H9 (cell line): ENCODE results near the gene ERI3. TPM values are rescaled to one million over a fixed set of nuclear protein-coding genes. Genes with fewer than 3 reads are reported as not detected.

Source experiments
- DNase-seq: peaks from one replicate; pipeline ENCODE4 v3.0.0-alpha.2; 2017
- H2AFZ ChIP-seq: one replicate; pipeline ENCODE4 v1.6.1; 2013; ENCODE audit warnings: mild to moderate bottlenecking, low read length, control low read depth, moderate library complexity
- H2AK5ac ChIP-seq: 2 replicates; pipeline ENCODE4 v1.6.1; 2013; ENCODE audit warnings: low read length, control low read depth, mixed read lengths; ENCODE audit not compliant: insufficient read length
- H2BK120ac ChIP-seq: one replicate; pipeline ENCODE4 v1.6.1; 2013; ENCODE audit warnings: low read depth, mild to moderate bottlenecking, low read length, control low read depth, inconsistent platforms; ENCODE audit not compliant: poor library complexity, severe bottlenecking
- H2BK12ac ChIP-seq: 2 replicates; pipeline ENCODE4 v1.6.1; 2013; ENCODE audit warnings: low read length, control low read depth, mixed read lengths, low read depth; ENCODE audit not compliant: insufficient read length
- H2BK15ac ChIP-seq: 2 replicates; pipeline ENCODE4 v1.6.1; 2013; ENCODE audit warnings: low read depth, low read length, control low read depth
- H2BK20ac ChIP-seq: one replicate; pipeline ENCODE4 v1.6.1; 2013; ENCODE audit warnings: low read depth, mild to moderate bottlenecking, low read length, control low read depth, inconsistent platforms; ENCODE audit not compliant: poor library complexity, severe bottlenecking
- H2BK5ac ChIP-seq: 2 replicates; pipeline ENCODE4 v1.6.1; 2013; ENCODE audit warnings: low read length, control low read depth, mixed read lengths; ENCODE audit not compliant: insufficient read length
- H3K14ac ChIP-seq: 2 replicates; pipeline ENCODE4 v1.6.1; 2013; ENCODE audit warnings: low read length, control low read depth; ENCODE audit not compliant: insufficient read depth
- H3K18ac ChIP-seq: 2 replicates; pipeline ENCODE4 v1.6.1; 2013; ENCODE audit warnings: low read depth, mild to moderate bottlenecking, mixed read lengths, low read length, control low read depth; ENCODE audit not compliant: insufficient read length
- H3K23ac ChIP-seq: 2 replicates; pipeline ENCODE4 v1.6.1; 2013; ENCODE audit warnings: low read length, control low read depth, mixed read lengths, low read depth; ENCODE audit not compliant: insufficient read length
- H3K23me2 ChIP-seq: 2 replicates; pipeline ENCODE4 v1.6.1; 2013; ENCODE audit warnings: low read depth, mild to moderate bottlenecking, mixed read lengths, low read length, control low read depth; ENCODE audit not compliant: insufficient read length, poor library complexity, severe bottlenecking
- H3K27ac ChIP-seq: 2 replicates; pipeline ENCODE4 v1.5.1; 2013; ENCODE audit warnings: low read length, control low read depth, mixed read lengths, low read depth; ENCODE audit not compliant: insufficient read length
- H3K27me3 ChIP-seq: 2 replicates; pipeline ENCODE4 v1.6.1; 2013; ENCODE audit warnings: low read length, control low read depth, inconsistent platforms; ENCODE audit not compliant: insufficient read depth
- H3K4ac ChIP-seq: 2 replicates; pipeline ENCODE4 v1.6.1; 2013; ENCODE audit warnings: low read depth, mild to moderate bottlenecking, control low read depth, inconsistent platforms, low read length, moderate library complexity
- H3K4me1 ChIP-seq: 2 replicates; pipeline ENCODE4 v1.6.1; 2013; ENCODE audit warnings: low read length, control low read depth, inconsistent platforms; ENCODE audit not compliant: insufficient read depth
- H3K4me2 ChIP-seq: 2 replicates; pipeline ENCODE4 v1.6.1; 2013; ENCODE audit warnings: low read length, control low read depth, mixed read lengths; ENCODE audit not compliant: insufficient read length, insufficient read depth
- H3K56ac ChIP-seq: 2 replicates; pipeline ENCODE4 v1.6.1; 2013; ENCODE audit warnings: low read depth, mild to moderate bottlenecking, mixed read lengths, low read length, control low read depth; ENCODE audit not compliant: insufficient read length
- H3K79me1 ChIP-seq: 2 replicates; pipeline ENCODE4 v1.6.1; 2013; ENCODE audit warnings: low read depth, mild to moderate bottlenecking, moderate library complexity, low read length, control low read depth, inconsistent platforms; ENCODE audit not compliant: insufficient read depth, poor library complexity, severe bottlenecking
- H3K79me2 ChIP-seq: 2 replicates; pipeline ENCODE4 v1.6.1; 2013; ENCODE audit warnings: low read length, control low read depth, inconsistent platforms; ENCODE audit not compliant: insufficient read depth
- H3K9ac ChIP-seq: 2 replicates; pipeline ENCODE4 v1.6.1; 2013; ENCODE audit warnings: low read length, control low read depth, mixed read lengths; ENCODE audit not compliant: insufficient read length; ENCODE audit errors: extremely low read depth
- H3K9me3 ChIP-seq: one replicate; pipeline ENCODE4 v1.6.1; 2013; ENCODE audit warnings: low read depth, low read length, inconsistent platforms; ENCODE audit not compliant: control insufficient read depth
- H3T11ph ChIP-seq: one replicate; pipeline ENCODE4 v1.6.1; 2013; ENCODE audit warnings: mild to moderate bottlenecking, low read length, control low read depth, inconsistent platforms
- H4K20me1 ChIP-seq: one replicate; pipeline ENCODE4 v1.6.1; 2013; ENCODE audit not compliant: control insufficient read depth, insufficient read length, insufficient read depth
- H4K5ac ChIP-seq: 2 replicates; pipeline ENCODE4 v1.6.1; 2013; ENCODE audit warnings: low read depth, mild to moderate bottlenecking, mixed read lengths, low read length, control low read depth; ENCODE audit not compliant: insufficient read length
- H4K8ac ChIP-seq: replicated peaks from 2 replicates; pipeline ENCODE4 v1.6.1; 2013; ENCODE audit warnings: low read length, control low read depth, mixed read lengths, low read depth; ENCODE audit not compliant: insufficient read length
- H4K91ac ChIP-seq: 2 replicates; pipeline ENCODE4 v1.6.1; 2013; ENCODE audit warnings: low read depth, mild to moderate bottlenecking, moderate library complexity, mixed read lengths, low read length, control low read depth; ENCODE audit not compliant: insufficient read length
- H3K27ac Mint-ChIP-seq, 3 experiments: 2 replicates in 2 of 3; 3 replicates in 1 of 3; pipeline ENCODE4 v1.8.0; 2020 to 2021; ENCODE audit warnings: mixed read lengths in 3 of 3, mild to moderate bottlenecking in 1 of 3, moderate library complexity in 1 of 3
- H3K27me3 Mint-ChIP-seq: 2 replicates; pipeline ENCODE4 v1.8.0; 2021; ENCODE audit warnings: low read depth, mild to moderate bottlenecking, moderate library complexity, mixed read lengths
- H3K36me3 Mint-ChIP-seq, 3 experiments: 2 replicates in 2 of 3; 3 replicates in 1 of 3; pipeline ENCODE4 v1.8.0; 2020 to 2021; ENCODE audit warnings: low read depth in 3 of 3, mixed read lengths in 3 of 3; ENCODE audit not compliant: insufficient read depth in 1 of 3
- H3K4me1 Mint-ChIP-seq, 2 experiments: 2 replicates each; pipeline ENCODE4 v1.8.0; 2020; ENCODE audit warnings: mixed read lengths in 2 of 2
- H3K4me3 Mint-ChIP-seq, 2 experiments: 2 replicates in 1 of 2; 3 replicates in 1 of 2; pipeline ENCODE4 v1.8.0; 2020 to 2021; ENCODE audit warnings: mild to moderate bottlenecking in 2 of 2, mixed read lengths in 2 of 2, moderate library complexity in 1 of 2
- H3K9me3 Mint-ChIP-seq, 2 experiments: 2 replicates in 1 of 2; 3 replicates in 1 of 2; pipeline ENCODE4 v1.8.0; 2020; ENCODE audit warnings: mild to moderate bottlenecking in 2 of 2, mixed read lengths in 2 of 2, moderate library complexity in 1 of 2
- WGBS: extraction: QIAGEN DNeasy Blood & Tissue Kit; methylation state at CpG from one replicate; pipeline ENCODE4 v1.1.7; 2013; ENCODE audit warnings: missing lambda C conversion rate, low lambda C conversion rate, mixed read lengths; ENCODE audit not compliant: insufficient read length; ENCODE audit errors: extremely low coverage; 5-methylcytosine and 5-hydroxymethylcytosine counted together
- total RNA-seq: library from RNA; stranded (reverse); gene quantifications from 2 replicates; pipeline ENCODE4 v1.2.1, GENCODE V29; 2021
- TF ChIP-seq, protein P1 (sequence below): fragments of 200-600 bp; sonication (generic); conservative IDR thresholded peaks from 3 replicates; pipeline ENCODE4 v1.8.0; 2021; ENCODE audit warnings: antibody characterized with exemption, mild to moderate bottlenecking

Gene ERI3
- total RNA-seq, 1 experiment from 2014 or later = 61.6 TPM

- Histone ChIP-seq H4K20me1 (no peaks in the 10 kb centered on the region), H2AK5ac (no peak overlapping the region), H2BK15ac (no peak overlapping the region), H4K8ac (no peak overlapping the region), H3K27ac (no peak overlapping the region), H3K23ac (no peak overlapping the region), H3K4me1 (peaks cover 3% of the 10 kb centered on the region; the same call in 1 of the 2 replicates), H3K14ac (no peak overlapping the region), H3T11ph (no peak overlapping the region), H3K4ac (no peak overlapping the region), H3K18ac (no peak overlapping the region), H2BK120ac (no peak overlapping the region), H4K5ac (no peak overlapping the region), H3K4me2 (no peak overlapping the region), H3K79me2 (no peaks in the 10 kb centered on the region), H4K91ac (no peak overlapping the region), H3K27me3 (no peaks in the 10 kb centered on the region), H3K23me2 (no peaks in the 10 kb centered on the region), H2BK20ac (no peak overlapping the region), H2BK12ac (no peak overlapping the region), H2BK5ac (no peak overlapping the region), H3K56ac (no peak overlapping the region), H3K79me1 (no peaks in the 10 kb centered on the region), H3K9me3 (no peaks in the 10 kb centered on the region), H2AFZ (no peak overlapping the region), H3K9ac (no peak overlapping the region)
- WGBS = no CpG with 5 or more reads among the region's 12 CpGs
- Mint-ChIP-seq H3K9me3 (no peaks in the 10 kb centered on the region), H3K27ac (no peak overlapping the region), H3K27me3 (peaks cover 27% of the 10 kb centered on the region), H3K36me3 (no peaks in the 10 kb centered on the region), H3K4me3 (no peak overlapping the region; a peak in 1 of 5 replicates), H3K4me1 (peaks cover 22% of the 10 kb centered on the region in 2 experiments)
- TF ChIP-seq, protein P1, sequence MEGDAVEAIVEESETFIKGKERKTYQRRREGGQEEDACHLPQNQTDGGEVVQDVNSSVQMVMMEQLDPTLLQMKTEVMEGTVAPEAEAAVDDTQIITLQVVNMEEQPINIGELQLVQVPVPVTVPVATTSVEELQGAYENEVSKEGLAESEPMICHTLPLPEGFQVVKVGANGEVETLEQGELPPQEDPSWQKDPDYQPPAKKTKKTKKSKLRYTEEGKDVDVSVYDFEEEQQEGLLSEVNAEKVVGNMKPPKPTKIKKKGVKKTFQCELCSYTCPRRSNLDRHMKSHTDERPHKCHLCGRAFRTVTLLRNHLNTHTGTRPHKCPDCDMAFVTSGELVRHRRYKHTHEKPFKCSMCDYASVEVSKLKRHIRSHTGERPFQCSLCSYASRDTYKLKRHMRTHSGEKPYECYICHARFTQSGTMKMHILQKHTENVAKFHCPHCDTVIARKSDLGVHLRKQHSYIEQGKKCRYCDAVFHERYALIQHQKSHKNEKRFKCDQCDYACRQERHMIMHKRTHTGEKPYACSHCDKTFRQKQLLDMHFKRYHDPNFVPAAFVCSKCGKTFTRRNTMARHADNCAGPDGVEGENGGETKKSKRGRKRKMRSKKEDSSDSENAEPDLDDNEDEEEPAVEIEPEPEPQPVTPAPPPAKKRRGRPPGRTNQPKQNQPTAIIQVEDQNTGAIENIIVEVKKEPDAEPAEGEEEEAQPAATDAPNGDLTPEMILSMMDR = no peak
- peak; percentile 62 for DNase-seq
These were observed 13.6 kb upstream of the ERI3 start for GRCh38 chr1:44368471-44369151.
